B cell (primary cell): ENCODE results near the gene RETREG1. TPM values are rescaled to one million over a fixed set of nuclear protein-coding genes. Genes with fewer than 3 reads are reported as not detected.

Source experiments
- ATAC-seq: fragments of 200-7000 bp; cut with Tn5 transposase; one replicate; pipeline ENCODE4 v1.10.0; 2021; ENCODE audit warnings: low read depth, mild to moderate bottlenecking, moderate number of reproducible peaks, moderate library complexity
- CTCF ChIA-PET: fragments of 350-600 bp; sonication (Branson Sonifier 250); formaldehyde crosslinking; loops from one replicate; lab custom pipeline; 2021; ENCODE audit warnings: antibody characterized with exemption, inconsistent platforms; lab: Charles Lee
- POLR2A ChIA-PET: fragments of 350-600 bp; sonication (Branson Sonifier 250); formaldehyde crosslinking; loops from one replicate; lab custom pipeline; 2021; ENCODE audit warnings: antibody characterized with exemption; lab: Charles Lee
- DNase-seq: peaks from one replicate; pipeline ENCODE4 v3.0.0; 2013
- H2AFZ ChIP-seq: 2 replicates; pipeline ENCODE4 v1.6.1; 2012; ENCODE audit warnings: mild to moderate bottlenecking, low read depth, low read length; ENCODE audit not compliant: insufficient read depth, poor library complexity, severe bottlenecking
- H3K27ac ChIP-seq, 2 donors: 1 replicate in 1 of 2; 2 replicates in 1 of 2; pipeline ENCODE4 v1.5.1; 2012 to 2013; ENCODE audit warnings: low read length in 2 of 2, mild to moderate bottlenecking in 2 of 2, moderate library complexity in 1 of 2
- H3K27me3 ChIP-seq, 4 experiments: fragments of 200-600 bp in 1 of 4; sonication (generic) in 1 of 4; replicated peaks in 1 of 4; 1 replicate in 2 of 4; 2 replicates in 2 of 4; pipeline versions ENCODE4 v1.6.1 to v1.7.0; 2013 to 2016; ENCODE audit warnings: low read length in 3 of 4, mild to moderate bottlenecking in 2 of 4, mixed read lengths in 1 of 4, moderate library complexity in 1 of 4; ENCODE audit not compliant: insufficient read depth in 4 of 4, control insufficient read depth in 3 of 4; ENCODE audit errors: control extremely low read depth in 1 of 4
- H3K36me3 ChIP-seq, 2 experiments: replicated peaks in 1 of 2; 1 replicate in 1 of 2; 2 replicates in 1 of 2; pipeline versions ENCODE4 v1.6.1 to v1.7.1; 2013; ENCODE audit warnings: low read length in 1 of 2; ENCODE audit not compliant: insufficient read depth in 2 of 2, control insufficient read depth in 1 of 2; ENCODE audit errors: control extremely low read depth in 1 of 2, extremely low read depth in 1 of 2
- H3K4me1 ChIP-seq, 2 donors: fragments of 200-600 bp in 1 of 2; sonication (generic) in 1 of 2; 1 replicate in 1 of 2; 2 replicates in 1 of 2; pipeline versions ENCODE4 v1.5.1 to v1.6.1; 2013 to 2017; ENCODE audit warnings: low read length in 2 of 2; ENCODE audit not compliant: control insufficient read depth in 2 of 2, insufficient read depth in 2 of 2
- H3K4me2 ChIP-seq: replicated peaks from 2 replicates; pipeline ENCODE3; 2012; ENCODE audit warnings: mild to moderate bottlenecking, low read depth, low read length; ENCODE audit not compliant: poor library complexity, severe bottlenecking
- H3K4me3 ChIP-seq, 5 experiments: fragments of 200-600 bp in 1 of 5; sonication (generic) in 1 of 5; 1 replicate in 3 of 5; 2 replicates in 2 of 5; pipeline versions ENCODE4 v1.5.1 to v1.7.0; 2011 to 2016; ENCODE audit warnings: low read length in 4 of 5, mild to moderate bottlenecking in 4 of 5, low read depth in 2 of 5, control low read depth in 1 of 5, moderate library complexity in 1 of 5; ENCODE audit not compliant: insufficient read depth in 1 of 5; ENCODE audit errors: control extremely low read depth in 1 of 5, extremely low read depth in 1 of 5
- H3K79me2 ChIP-seq: fragments of 200-600 bp; sonication (generic); one replicate; pipeline ENCODE4 v1.6.0; 2016; ENCODE audit warnings: low read length; ENCODE audit not compliant: control insufficient read depth, insufficient read depth
- H3K9ac ChIP-seq: fragments of 200-600 bp; sonication (generic); 2 replicates; pipeline ENCODE4 v1.6.1; 2017; ENCODE audit warnings: mild to moderate bottlenecking, low read length, moderate library complexity
- H3K9me3 ChIP-seq, 3 donors: one replicate each; pipeline versions ENCODE4 v1.6.1 to v1.7.1; 2013; ENCODE audit warnings: low read length in 2 of 3; ENCODE audit not compliant: control insufficient read depth in 2 of 3, insufficient read depth in 1 of 3; ENCODE audit errors: control extremely low read depth in 1 of 3
- H4K20me1 ChIP-seq: 2 replicates; pipeline ENCODE4 v1.6.0; 2012; ENCODE audit warnings: mild to moderate bottlenecking, low read length; ENCODE audit not compliant: insufficient read depth, control insufficient read depth, poor library complexity, severe bottlenecking
- H3K27ac Mint-ChIP-seq: one replicate; pipeline ENCODE4 v1.8.0; 2021; ENCODE audit warnings: mixed read lengths
- H3K27me3 Mint-ChIP-seq: one replicate; pipeline ENCODE4 v1.8.0; 2021; ENCODE audit warnings: mixed read lengths
- H3K4me1 Mint-ChIP-seq: one replicate; pipeline ENCODE4 v1.8.0; 2021; ENCODE audit warnings: mixed read lengths
- H3K4me3 Mint-ChIP-seq: one replicate; pipeline ENCODE4 v1.8.0; 2021; ENCODE audit warnings: mixed read lengths
- H3K9me3 Mint-ChIP-seq: one replicate; pipeline ENCODE4 v1.8.0; 2022; ENCODE audit warnings: mixed read lengths; ENCODE audit not compliant: insufficient read depth
- EZH2 ChIP-seq: IDR thresholded peaks from 2 replicates; pipeline ENCODE4 v1.6.1; 2012; ENCODE audit warnings: borderline replicate concordance, low read depth, mild to moderate bottlenecking, moderate library complexity, low read length; ENCODE audit not compliant: insufficient read depth, poor library complexity, severe bottlenecking
- WGBS: methylation state at CpG from one replicate; pipeline ENCODE4 v1.1.5; 2013; ENCODE audit warnings: missing lambda C conversion rate; ENCODE audit not compliant: insufficient coverage; 5-methylcytosine and 5-hydroxymethylcytosine counted together
- intact Hi-C: fragments of 100-400 bp; cut with micrococcal nuclease; formaldehyde crosslinking; loops from one replicate; pipeline ENCODE4 v1.10.0; 2022
- polyA plus RNA-seq: library from polyadenylated mRNA; depleted of rRNA; stranded (reverse); fragments of >200 nt; gene quantifications from 2 replicates; pipeline ENCODE4 v1.2.3, GENCODE V29; 2012
- total RNA-seq, 2 donors: library from RNA; stranded (reverse); fragments of 120-200 nt in 1 of 2; gene quantifications; 1 replicate in 1 of 2; 2 replicates in 1 of 2; pipeline versions ENCODE4 v1.2.3 to v1.2.4, GENCODE V29; 2013 to 2022
- TF ChIP-seq, protein P1 (sequence below): fragments of 200-600 bp; IDR thresholded peaks from one replicate; pipeline ENCODE4 v1.8.0; 2022; ENCODE audit warnings: antibody characterized with exemption, mild to moderate bottlenecking

The RETREG1 gene
- total and polyA plus RNA-seq, 2 donors (not counting 1 experiment from before 2014, with no cell fraction given) = 5.1 to 12.9 TPM

DNA sequence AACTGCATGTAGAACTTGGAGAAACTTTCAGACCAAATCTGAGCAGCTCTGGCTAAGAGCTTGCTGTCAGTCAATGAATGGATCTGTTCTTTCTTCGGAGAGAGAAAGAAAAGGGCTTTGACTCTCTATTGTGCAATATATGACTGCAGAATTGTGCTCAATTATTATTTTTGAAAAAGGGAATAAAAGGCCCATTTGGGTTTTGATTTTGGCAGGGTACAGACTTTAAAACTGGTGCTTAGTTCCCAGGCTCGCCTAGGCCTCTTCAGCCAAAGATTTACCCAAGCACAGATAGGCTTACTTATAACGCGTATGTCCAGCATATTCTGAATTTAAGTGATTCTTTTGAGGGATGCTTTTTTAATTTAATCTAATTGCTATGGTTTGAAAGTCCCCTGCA, 59.3 kb downstream of the RETREG1 start:
- H3K27ac Mint-ChIP-seq = peak overlapping the region; percentile 0

GRCh38 chr5:16554110-16554509, 62.7 kb downstream of the RETREG1 start:
- Histone ChIP-seq H3K9me3 (peaks cover 0 to 4% (median 0%) of the 10 kb centered on the region in 3 donors), H4K20me1 (no peaks in the 10 kb centered on the region), H2AFZ (no peak overlapping the region), H3K27me3 (no peaks in the 10 kb centered on the region), H3K4me3 (no peak overlapping the region), H3K36me3 (no peaks in the 10 kb centered on the region), H3K9ac (no peak overlapping the region), H3K4me1 (peaks cover 9 to 15% of the 10 kb centered on the region in 2 donors), H3K79me2 (peaks cover 3% of the 10 kb centered on the region), H3K27ac (no peak overlapping the region), H3K4me2 (no peak overlapping the region)
- intact Hi-C loops = loop anchor here (5.0 kb wide), 1 partner anchor 87 kb away; the partner anchor contains the start of gene ZNF622
- Mint-ChIP-seq H3K4me3 (no peak overlapping the region), H3K4me1 (peaks cover 28% of the 10 kb centered on the region), H3K9me3 (no peaks in the 10 kb centered on the region), H3K27ac (no peak overlapping the region), H3K27me3 (no peaks in the 10 kb centered on the region)
- DNase-seq (no peak), ATAC-seq (no peak)
- ChIA-PET CTCF (interaction anchor here (2.9 kb wide), 1 partner anchor 112 kb away, joined by 7 read pairs; no protein-coding TSS in a partner anchor), POLR2A (no interaction called here)
- WGBS = 99% methylated on average over 7 of the region's 8 CpGs
- no peak for TF ChIP-seq EZH2
- TF ChIP-seq, protein P1, sequence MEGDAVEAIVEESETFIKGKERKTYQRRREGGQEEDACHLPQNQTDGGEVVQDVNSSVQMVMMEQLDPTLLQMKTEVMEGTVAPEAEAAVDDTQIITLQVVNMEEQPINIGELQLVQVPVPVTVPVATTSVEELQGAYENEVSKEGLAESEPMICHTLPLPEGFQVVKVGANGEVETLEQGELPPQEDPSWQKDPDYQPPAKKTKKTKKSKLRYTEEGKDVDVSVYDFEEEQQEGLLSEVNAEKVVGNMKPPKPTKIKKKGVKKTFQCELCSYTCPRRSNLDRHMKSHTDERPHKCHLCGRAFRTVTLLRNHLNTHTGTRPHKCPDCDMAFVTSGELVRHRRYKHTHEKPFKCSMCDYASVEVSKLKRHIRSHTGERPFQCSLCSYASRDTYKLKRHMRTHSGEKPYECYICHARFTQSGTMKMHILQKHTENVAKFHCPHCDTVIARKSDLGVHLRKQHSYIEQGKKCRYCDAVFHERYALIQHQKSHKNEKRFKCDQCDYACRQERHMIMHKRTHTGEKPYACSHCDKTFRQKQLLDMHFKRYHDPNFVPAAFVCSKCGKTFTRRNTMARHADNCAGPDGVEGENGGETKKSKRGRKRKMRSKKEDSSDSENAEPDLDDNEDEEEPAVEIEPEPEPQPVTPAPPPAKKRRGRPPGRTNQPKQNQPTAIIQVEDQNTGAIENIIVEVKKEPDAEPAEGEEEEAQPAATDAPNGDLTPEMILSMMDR = no peak

More for the DNA sequence above, 59.3 kb downstream of the RETREG1 start:
- Histone ChIP-seq H3K4me2 (no peak overlapping the region), H2AFZ (no peak overlapping the region), H3K79me2 (no peaks in the 10 kb centered on the region), H3K9ac (no peak overlapping the region), H3K9me3 (peaks cover 0 to 4% (median 0%) of the 10 kb centered on the region in 3 donors), H4K20me1 (no peaks in the 10 kb centered on the region), H3K36me3 (no peaks in the 10 kb centered on the region), H3K27ac (peak overlapping the region in 1 of 2 donors; percentile 54), H3K4me1 (peaks cover 9% of the 10 kb centered on the region in 2 donors), H3K4me3 (no peak overlapping the region), H3K27me3 (no peaks in the 10 kb centered on the region)
- DNase-seq = no peak
- Mint-ChIP-seq H3K4me1 (peaks cover 20% of the 10 kb centered on the region), H3K27me3 (no peaks in the 10 kb centered on the region), H3K9me3 (no peaks in the 10 kb centered on the region), H3K4me3 (no peak overlapping the region)
- TF ChIP-seq EZH2 = no peak
- TF ChIP-seq, protein P1 = no peak
- CTCF ChIA-PET = no interaction called here
- intact Hi-C loops = loop anchor here (5.0 kb wide), 1 partner anchor 60 kb away; the partner anchor contains the start of gene RETREG1
- POLR2A ChIA-PET = no interaction called here
- 100% methylated on average over 1 of the region's 4 CpGs for WGBS
- no peak for ATAC-seq
